Activated CD4-positive, alpha-beta T cell treated with anti-CD3 and anti-CD28 coated beads, Interleukin-2, amount 50 U/mL, for 24 hours (primary cell): ENCODE data around the gene CPEB4.

ENCODE experiments used
- DNase-seq, 2 donors: peaks; one replicate each; pipeline ENCODE4 v3.0.0-alpha.2; 2020; ENCODE audit warnings: low read depth in 1 of 2, low spot score in 1 of 2

The CPEB4 gene

GRCh38 chr5:173887610-173888472, at the start of gene CPEB4:
TSS of gene CPEB4 (plus strand) at chr5:173888349. CDS start at chr5:173889734, 1,385 bp downstream.
- DNase-seq: peak; percentile 84 to 97

GRCh38 chr5:173839117-173839713, 48.9 kb upstream of the CPEB4 start:
- no peak for DNase-seq

GRCh38 chr5:173840111-173840983, 47.8 kb upstream of the CPEB4 start:
- no peak for DNase-seq

- DNase-seq: no peak
Measured at GRCh38 chr5:173841710-173842109, 46.4 kb upstream of the CPEB4 start.

GRCh38 chr5:173843794-173844193, 44.4 kb upstream of the CPEB4 start:
- no peak for DNase-seq

- DNase-seq: no peak
Measured at GRCh38 chr5:173845321-173845720, 42.8 kb upstream of the CPEB4 start.

- DNase-seq: no peak
Measured at GRCh38 chr5:173846929-173847501, 41.1 kb upstream of the CPEB4 start.

- no peak for DNase-seq
Measured at GRCh38 chr5:173848986-173849596, 39.1 kb upstream of the CPEB4 start.

- DNase-seq: no peak
Measured at GRCh38 chr5:173849908-173850307, 38.2 kb upstream of the CPEB4 start.

GRCh38 chr5:173850659-173851058, 37.5 kb upstream of the CPEB4 start:
- DNase-seq: no peak

GRCh38 chr5:173851595-173852243, 36.4 kb upstream of the CPEB4 start:
- DNase-seq: no peak

- DNase-seq: no peak
Measured at GRCh38 chr5:173852790-173853359, 35.3 kb upstream of the CPEB4 start.

GRCh38 chr5:173853370-173854131, 34.6 kb upstream of the CPEB4 start:
- no peak for DNase-seq

GRCh38 chr5:173855162-173855994, 32.8 kb upstream of the CPEB4 start:
- no peak for DNase-seq

- DNase-seq: no peak
Measured at GRCh38 chr5:173855995-173856656, 32.0 kb upstream of the CPEB4 start.

- no peak for DNase-seq
Measured at GRCh38 chr5:173857234-173857633, 30.9 kb upstream of the CPEB4 start.

GRCh38 chr5:173858021-173858669, 30.0 kb upstream of the CPEB4 start:
- no peak for DNase-seq
